Measurements from ENCODE around the gene DLGAP4. TPM values are rescaled to one million over a fixed set of nuclear protein-coding genes. Genes with fewer than 3 reads are reported as not detected.

The DLGAP4 gene
- total and polyA plus RNA-seq, 4 donors = 33.2 to 150 (median 97.7) TPM

DNA sequence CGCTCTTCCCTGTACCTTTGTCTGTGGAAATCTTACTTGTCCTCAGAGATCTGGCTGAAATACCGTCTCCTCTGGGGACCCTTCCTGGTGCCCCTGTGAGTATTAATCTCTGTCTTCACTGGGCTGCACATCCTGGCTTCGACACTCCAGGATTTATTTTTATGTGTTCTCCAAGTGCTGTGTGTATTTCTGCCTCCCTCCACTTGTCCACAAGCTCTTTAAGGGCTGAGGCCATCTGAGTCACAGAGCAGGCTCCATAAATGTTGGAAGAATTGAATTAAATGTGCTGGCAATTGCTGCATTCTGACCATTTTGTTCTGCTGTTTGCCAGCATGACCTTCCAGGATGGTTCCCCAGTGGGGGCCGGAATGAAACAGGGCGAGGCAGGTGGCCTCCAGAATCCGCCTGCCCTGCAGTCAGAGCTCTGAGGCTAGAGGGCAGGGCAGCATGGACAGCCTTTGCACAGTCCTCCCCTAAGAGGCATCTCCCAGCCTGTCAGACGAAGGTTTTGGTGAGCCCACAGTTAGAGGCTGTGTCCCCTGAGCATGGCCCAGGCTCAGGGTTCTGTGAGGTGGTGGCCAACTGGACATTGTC, 105.8 kb downstream of the DLGAP4 start:
- Histone ChIP-seq H3K4me3 (ENCODE audit: low read length in 2 of 2) (no peak overlapping the region), H3K9me3 (ENCODE audit: control insufficient read depth, low read length) (no peaks in the 10 kb centered on the region), H3K4me1 (ENCODE audit: control insufficient read depth in 1 of 2, insufficient read depth in 2 of 2, low read length in 2 of 2) (no peaks in the 10 kb centered on the region), H3K27ac (ENCODE audit: low read depth in 1 of 2, low read length in 2 of 2) (no peak overlapping the region), H3K27me3 (ENCODE audit: control insufficient read depth in 1 of 2, insufficient read depth in 2 of 2, low read length in 1 of 2) (no peaks in the 10 kb centered on the region), H3K36me3 (ENCODE audit: control insufficient read depth in 1 of 2, insufficient read depth in 2 of 2, low read length in 1 of 2) (no peaks in the 10 kb centered on the region)
- DNase-seq (no peak), ATAC-seq (ENCODE audit: low FRiP score) (no peak)
- intact Hi-C loops (cut with DNase I) = no loop called here
- WGBS, 2 donors = 51 to 54% methylated on average over 7 of the region's 7 CpGs

DNA sequence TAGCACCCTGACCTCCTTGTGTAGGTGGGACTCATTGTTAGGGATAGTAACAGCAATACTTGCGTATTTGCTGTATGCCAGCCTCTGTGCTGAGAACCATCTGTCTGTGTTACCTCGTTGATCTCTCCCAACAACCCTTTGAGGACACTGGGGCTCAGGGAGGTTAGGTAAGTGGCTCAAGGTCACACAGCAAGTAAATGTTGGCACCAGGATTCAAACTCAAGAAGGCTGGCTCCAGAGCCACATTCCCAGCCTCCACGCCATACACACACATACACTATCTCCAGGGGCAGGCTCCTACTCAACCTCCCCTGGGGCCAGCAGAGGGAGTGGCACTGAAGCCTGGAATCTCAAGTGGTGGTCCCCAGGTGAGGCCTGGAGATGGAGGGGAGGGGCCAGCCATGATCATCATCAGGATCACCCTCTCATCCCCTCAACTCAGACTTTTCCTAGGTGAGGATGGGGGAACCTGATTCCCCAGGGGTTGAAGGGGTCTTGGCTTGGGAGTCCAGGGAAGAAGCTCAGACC, 109.4 kb downstream of the DLGAP4 start:
- peaks cover 4% of the 10 kb centered on the region for H3K9me3 ChIP-seq (ENCODE audit: control insufficient read depth, low read length)
- intact Hi-C loops (cut with DNase I) = no loop called here
- no peaks in the 10 kb centered on the region for H3K4me1 ChIP-seq (ENCODE audit: control insufficient read depth in 1 of 2, insufficient read depth in 2 of 2, low read length in 2 of 2)
- H3K4me3 ChIP-seq (ENCODE audit: low read length in 2 of 2) = no peak overlapping the region
- ATAC-seq (ENCODE audit: low FRiP score) (no peak), DNase-seq (no peak)
- H3K27me3 ChIP-seq (ENCODE audit: control insufficient read depth in 1 of 2, insufficient read depth in 2 of 2, low read length in 1 of 2) = no peaks in the 10 kb centered on the region
- WGBS, 2 donors = 77 to 78% methylated on average over 3 of the region's 3 CpGs
- no peaks in the 10 kb centered on the region for H3K36me3 ChIP-seq (ENCODE audit: control insufficient read depth in 1 of 2, insufficient read depth in 2 of 2, low read length in 1 of 2)
- no peak overlapping the region for H3K27ac ChIP-seq (ENCODE audit: low read depth in 1 of 2, low read length in 2 of 2)

DNA sequence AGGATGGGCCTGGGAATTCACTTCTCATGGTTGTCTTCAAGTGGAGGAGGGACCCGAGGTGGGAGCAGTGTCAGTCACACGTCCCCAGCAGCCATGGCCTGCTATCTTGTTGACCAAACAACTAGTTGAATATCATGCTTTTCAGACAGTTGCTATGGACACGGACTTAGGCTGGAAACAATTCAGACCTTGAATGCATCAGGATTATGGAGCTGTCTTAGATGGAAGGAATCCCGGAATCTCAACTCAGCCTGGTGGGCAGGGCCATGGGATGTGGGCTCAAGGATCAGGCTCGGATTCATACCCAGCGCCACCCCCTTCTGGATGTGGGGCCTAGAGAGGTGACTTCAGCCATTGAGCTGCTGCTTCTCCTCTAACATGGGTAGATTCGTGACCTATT, 112.6 kb downstream of the DLGAP4 start:
- H3K27ac ChIP-seq (ENCODE audit: low read depth in 1 of 2, low read length in 2 of 2) = no peak overlapping the region
- no peaks in the 10 kb centered on the region for H3K27me3 ChIP-seq (ENCODE audit: control insufficient read depth in 1 of 2, insufficient read depth in 2 of 2, low read length in 1 of 2)
- 70 to 72% methylated on average over 7 of the region's 7 CpGs for WGBS, 2 donors
- intact Hi-C loops (cut with DNase I) = no loop called here
- no peaks in the 10 kb centered on the region for H3K4me1 ChIP-seq (ENCODE audit: control insufficient read depth in 1 of 2, insufficient read depth in 2 of 2, low read length in 2 of 2)
- ATAC-seq (ENCODE audit: low FRiP score) (no peak), DNase-seq (no peak)
- H3K4me3 ChIP-seq (ENCODE audit: low read length in 2 of 2) = no peak overlapping the region
- no peaks in the 10 kb centered on the region for H3K36me3 ChIP-seq (ENCODE audit: control insufficient read depth in 1 of 2, insufficient read depth in 2 of 2, low read length in 1 of 2)
- peaks cover 4% of the 10 kb centered on the region for H3K9me3 ChIP-seq (ENCODE audit: control insufficient read depth, low read length)

DNA sequence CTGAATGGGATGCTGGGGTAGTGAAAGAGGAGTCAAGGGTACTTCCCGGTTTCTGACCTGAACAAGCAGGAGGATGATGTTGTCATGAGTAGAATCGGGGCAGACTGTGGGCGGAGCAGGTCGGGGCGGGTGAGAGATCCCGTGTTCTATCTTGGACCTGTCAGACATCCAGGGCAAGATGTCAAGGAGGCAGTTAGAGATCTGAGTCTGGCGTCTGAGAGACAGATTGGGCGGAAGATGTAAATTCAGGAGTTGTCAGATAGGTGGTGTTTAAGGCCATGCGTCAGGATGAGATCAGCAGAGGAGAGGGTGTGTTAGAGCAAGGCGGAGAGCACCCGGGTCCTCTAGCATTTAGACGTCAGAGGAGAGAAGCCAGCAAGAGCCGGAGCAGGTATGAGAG, 115.5 kb downstream of the DLGAP4 start:
- ATAC-seq (ENCODE audit: low FRiP score) (no peak), DNase-seq (no peak)
- no peak overlapping the region for H3K27ac ChIP-seq (ENCODE audit: low read depth in 1 of 2, low read length in 2 of 2)
- H3K4me3 ChIP-seq (ENCODE audit: low read length in 2 of 2) = no peak overlapping the region
- H3K9me3 ChIP-seq (ENCODE audit: control insufficient read depth, low read length) = peaks cover 4% of the 10 kb centered on the region
- H3K4me1 ChIP-seq (ENCODE audit: control insufficient read depth in 1 of 2, insufficient read depth in 2 of 2, low read length in 2 of 2) = no peaks in the 10 kb centered on the region
- intact Hi-C loops (cut with DNase I) = no loop called here
- H3K36me3 ChIP-seq (ENCODE audit: control insufficient read depth in 1 of 2, insufficient read depth in 2 of 2, low read length in 1 of 2) = no peaks in the 10 kb centered on the region
- no peaks in the 10 kb centered on the region for H3K27me3 ChIP-seq (ENCODE audit: control insufficient read depth in 1 of 2, insufficient read depth in 2 of 2, low read length in 1 of 2)
- WGBS, 2 donors = 64 to 65% methylated on average over 13 of the region's 13 CpGs

DNA sequence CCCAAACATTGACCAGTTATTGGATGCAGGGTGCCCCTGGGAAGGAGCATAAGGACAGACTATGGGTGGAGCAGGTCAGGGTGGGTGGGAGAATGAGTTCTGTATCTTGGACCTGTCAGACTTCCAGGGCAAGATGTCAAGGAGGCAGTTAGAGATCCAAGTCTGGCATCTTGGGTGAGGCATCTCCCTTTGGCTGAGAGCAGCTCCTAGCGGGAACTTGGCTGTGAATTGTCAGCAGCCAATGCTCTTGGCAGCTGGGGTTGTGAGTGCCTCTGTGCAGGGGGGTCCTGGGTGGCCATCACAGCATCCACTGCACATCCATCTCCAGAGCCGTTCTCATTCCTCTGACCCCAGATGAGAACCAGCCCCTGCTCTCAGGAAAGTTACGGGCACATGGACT, 118.2 kb downstream of the DLGAP4 start:
- 9 to 17% methylated on average over 3 of the region's 3 CpGs for WGBS, 2 donors
- no peak overlapping the region for H3K4me3 ChIP-seq (ENCODE audit: low read length in 2 of 2)
- ATAC-seq (ENCODE audit: low FRiP score) = no peak
- H3K27me3 ChIP-seq (ENCODE audit: control insufficient read depth in 1 of 2, insufficient read depth in 2 of 2, low read length in 1 of 2) = no peaks in the 10 kb centered on the region
- H3K27ac ChIP-seq (ENCODE audit: low read depth in 1 of 2, low read length in 2 of 2) = no peak overlapping the region
- intact Hi-C loops (cut with DNase I) = no loop called here
- peaks cover 4% of the 10 kb centered on the region for H3K9me3 ChIP-seq (ENCODE audit: control insufficient read depth, low read length)
- no peak for DNase-seq
- H3K4me1 ChIP-seq (ENCODE audit: control insufficient read depth in 1 of 2, insufficient read depth in 2 of 2, low read length in 2 of 2) = no peaks in the 10 kb centered on the region
- no peaks in the 10 kb centered on the region for H3K36me3 ChIP-seq (ENCODE audit: control insufficient read depth in 1 of 2, insufficient read depth in 2 of 2, low read length in 1 of 2)

DNA sequence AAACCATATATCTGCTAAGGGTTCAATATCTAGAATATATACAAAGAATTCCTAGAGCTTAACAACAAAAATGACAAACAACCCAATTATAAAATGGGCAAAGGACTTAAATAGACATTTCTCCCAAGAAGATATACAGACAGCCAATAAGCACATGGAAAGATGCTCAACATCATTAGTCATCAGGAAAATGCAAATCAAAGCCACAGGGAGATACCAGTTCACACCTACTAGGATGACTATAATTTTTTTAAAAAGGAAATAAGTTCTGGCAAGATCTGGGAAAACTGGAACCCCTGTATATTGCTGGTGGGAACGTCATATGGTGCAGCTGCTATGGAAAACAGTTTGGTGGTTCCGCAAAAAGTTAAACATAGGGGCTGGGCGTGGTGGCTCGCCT, 119.0 kb downstream of the DLGAP4 start:
- H3K36me3 ChIP-seq (ENCODE audit: control insufficient read depth in 1 of 2, insufficient read depth in 2 of 2, low read length in 1 of 2) = no peaks in the 10 kb centered on the region
- 69 to 70% methylated on average over 4 of the region's 4 CpGs for WGBS, 2 donors
- no peak overlapping the region for H3K4me3 ChIP-seq (ENCODE audit: low read length in 2 of 2)
- no peak overlapping the region for H3K27ac ChIP-seq (ENCODE audit: low read depth in 1 of 2, low read length in 2 of 2)
- no peaks in the 10 kb centered on the region for H3K27me3 ChIP-seq (ENCODE audit: control insufficient read depth in 1 of 2, insufficient read depth in 2 of 2, low read length in 1 of 2)
- H3K4me1 ChIP-seq (ENCODE audit: control insufficient read depth in 1 of 2, insufficient read depth in 2 of 2, low read length in 2 of 2) = no peaks in the 10 kb centered on the region
- H3K9me3 ChIP-seq (ENCODE audit: control insufficient read depth, low read length) = peaks cover under 1% of the 10 kb centered on the region
- intact Hi-C loops (cut with DNase I) = no loop called here
- ATAC-seq (ENCODE audit: low FRiP score) (no peak), DNase-seq (no peak)

DNA sequence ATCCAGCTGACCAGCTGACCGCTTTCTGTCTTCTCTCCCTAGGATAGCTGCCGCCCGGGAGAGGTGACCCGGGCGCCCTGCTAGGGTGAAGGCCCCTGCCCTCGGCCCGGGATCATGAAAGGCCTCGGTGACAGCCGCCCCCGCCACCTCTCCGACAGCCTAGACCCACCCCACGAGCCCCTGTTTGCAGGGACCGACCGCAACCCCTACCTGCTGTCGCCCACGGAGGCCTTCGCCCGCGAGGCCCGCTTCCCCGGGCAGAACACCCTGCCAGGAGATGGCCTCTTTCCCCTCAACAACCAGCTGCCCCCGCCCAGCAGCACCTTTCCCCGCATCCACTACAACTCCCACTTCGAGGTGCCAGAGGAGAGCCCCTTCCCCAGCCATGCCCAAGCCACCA, 125.5 kb downstream of the DLGAP4 start:
- intact Hi-C loops (cut with DNase I) = no loop called here
- H3K27ac ChIP-seq (ENCODE audit: low read depth in 1 of 2, low read length in 2 of 2) = no peak overlapping the region
- 91 to 93% methylated on average over 18 to 24 of the region's 24 CpGs for WGBS, 2 donors
- no peak overlapping the region for H3K4me3 ChIP-seq (ENCODE audit: low read length in 2 of 2)
- H3K4me1 ChIP-seq (ENCODE audit: control insufficient read depth in 1 of 2, insufficient read depth in 2 of 2, low read length in 2 of 2) = no peaks in the 10 kb centered on the region
- no peaks in the 10 kb centered on the region for H3K9me3 ChIP-seq (ENCODE audit: control insufficient read depth, low read length)
- DNase-seq = no peak
- no peaks in the 10 kb centered on the region for H3K36me3 ChIP-seq (ENCODE audit: control insufficient read depth in 1 of 2, insufficient read depth in 2 of 2, low read length in 1 of 2)
- no peaks in the 10 kb centered on the region for H3K27me3 ChIP-seq (ENCODE audit: control insufficient read depth in 1 of 2, insufficient read depth in 2 of 2, low read length in 1 of 2)
- ATAC-seq (ENCODE audit: low FRiP score) = no peak

DNA sequence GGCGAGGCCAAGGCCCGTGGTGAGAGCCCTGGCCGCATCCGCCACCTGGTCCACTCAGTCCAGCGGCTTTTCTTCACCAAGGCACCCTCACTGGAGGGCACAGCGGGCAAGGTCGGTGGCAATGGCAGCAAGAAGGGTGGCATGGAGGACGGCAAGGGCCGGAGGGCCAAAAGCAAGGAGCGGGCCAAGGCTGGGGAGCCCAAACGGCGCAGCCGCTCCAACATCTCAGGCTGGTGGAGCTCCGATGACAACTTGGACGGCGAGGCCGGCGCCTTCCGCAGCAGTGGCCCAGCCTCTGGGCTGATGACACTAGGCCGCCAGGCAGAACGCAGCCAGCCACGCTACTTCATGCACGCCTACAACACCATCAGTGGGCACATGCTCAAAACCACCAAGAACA, 126.0 kb downstream of the DLGAP4 start:
- Histone ChIP-seq H3K9me3 (ENCODE audit: control insufficient read depth, low read length) (no peaks in the 10 kb centered on the region), H3K27me3 (ENCODE audit: control insufficient read depth in 1 of 2, insufficient read depth in 2 of 2, low read length in 1 of 2) (no peaks in the 10 kb centered on the region), H3K27ac (ENCODE audit: low read depth in 1 of 2, low read length in 2 of 2) (no peak overlapping the region), H3K4me1 (ENCODE audit: control insufficient read depth in 1 of 2, insufficient read depth in 2 of 2, low read length in 2 of 2) (no peaks in the 10 kb centered on the region), H3K36me3 (ENCODE audit: control insufficient read depth in 1 of 2, insufficient read depth in 2 of 2, low read length in 1 of 2) (no peaks in the 10 kb centered on the region), H3K4me3 (ENCODE audit: low read length in 2 of 2) (no peak overlapping the region)
- intact Hi-C loops (cut with DNase I) = no loop called here
- ATAC-seq (ENCODE audit: low FRiP score) (no peak), DNase-seq (no peak)
- 97% methylated on average over 20 to 23 of the region's 23 CpGs for WGBS, 2 donors

DNA sequence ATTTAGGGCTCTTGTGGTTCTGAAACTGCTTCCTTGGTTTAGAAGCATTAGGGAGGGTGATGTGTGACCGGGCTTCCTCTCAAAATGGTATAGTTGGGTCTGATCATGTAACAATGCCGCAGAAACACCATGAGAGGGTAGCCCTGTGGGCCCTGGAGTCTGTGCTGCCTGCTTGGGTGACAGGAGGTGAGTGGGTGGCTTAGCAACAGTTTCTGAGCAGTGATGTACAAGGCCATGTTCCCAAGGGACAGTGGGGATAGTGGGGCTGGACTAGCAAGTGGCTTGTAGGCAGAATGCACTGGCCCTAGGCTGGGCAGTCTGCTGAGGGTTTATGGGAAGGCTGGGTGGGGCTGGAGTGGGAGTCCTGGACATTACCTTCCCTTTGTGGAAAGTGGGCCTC, 128.2 kb downstream of the DLGAP4 start:
- no peaks in the 10 kb centered on the region for H3K4me1 ChIP-seq (ENCODE audit: control insufficient read depth in 1 of 2, insufficient read depth in 2 of 2, low read length in 2 of 2)
- DNase-seq (no peak), ATAC-seq (ENCODE audit: low FRiP score) (no peak)
- no peak overlapping the region for H3K27ac ChIP-seq (ENCODE audit: low read depth in 1 of 2, low read length in 2 of 2)
- no peaks in the 10 kb centered on the region for H3K36me3 ChIP-seq (ENCODE audit: control insufficient read depth in 1 of 2, insufficient read depth in 2 of 2, low read length in 1 of 2)
- H3K27me3 ChIP-seq (ENCODE audit: control insufficient read depth in 1 of 2, insufficient read depth in 2 of 2, low read length in 1 of 2) = no peaks in the 10 kb centered on the region
- H3K9me3 ChIP-seq (ENCODE audit: control insufficient read depth, low read length) = no peaks in the 10 kb centered on the region
- intact Hi-C loops (cut with DNase I) = no loop called here
- 66 to 73% methylated on average over 2 of the region's 2 CpGs for WGBS, 2 donors
- no peak overlapping the region for H3K4me3 ChIP-seq (ENCODE audit: low read length in 2 of 2)

All from aorta (tissue), 5 donors.